Activated effector memory CD4-positive, alpha-beta T cell treated with Interleukin-2 at 50 U/mL for 16 hours (primary cell): ENCODE results near the gene RAD51B.

Experiments
- DNase-seq: peaks from one replicate; pipeline ENCODE4 v3.0.0-alpha.2; 2020

Gene RAD51B

GRCh38 chr14:68477461-68478085 lies 658.0 kb downstream of the RAD51B start:
- DNase-seq, result no peak

GRCh38 chr14:68479247-68479646 lies 659.7 kb downstream of the RAD51B start:
- no peak for DNase-seq

GRCh38 chr14:68482018-68482417 lies 662.4 kb downstream of the RAD51B start:
- DNase-seq, result no peak

- no peak for DNase-seq
Observed at GRCh38 chr14:68482772-68483395, 663.3 kb downstream of the RAD51B start.

- no peak for DNase-seq
Observed at GRCh38 chr14:68486033-68486732, 666.6 kb downstream of the RAD51B start.

GRCh38 chr14:68486809-68487208 lies 667.2 kb downstream of the RAD51B start:
- no peak for DNase-seq

GRCh38 chr14:68487805-68488590 lies 668.4 kb downstream of the RAD51B start:
- no peak for DNase-seq

- DNase-seq, result no peak
Observed at GRCh38 chr14:68491793-68492192, 672.2 kb downstream of the RAD51B start.

- DNase-seq, result no peak
Observed at GRCh38 chr14:68492381-68493151, 673.0 kb downstream of the RAD51B start.

- DNase-seq, result no peak
Observed at GRCh38 chr14:68493152-68493911, 673.8 kb downstream of the RAD51B start.

- no peak for DNase-seq
Observed at GRCh38 chr14:68495101-68496039, 675.8 kb downstream of the RAD51B start.

GRCh38 chr14:68497011-68497410 lies 677.4 kb downstream of the RAD51B start:
- no peak for DNase-seq

- DNase-seq, result no peak
Observed at GRCh38 chr14:68499451-68499850, 679.9 kb downstream of the RAD51B start.

GRCh38 chr14:68501171-68501570 lies 681.6 kb downstream of the RAD51B start:
- no peak for DNase-seq

GRCh38 chr14:68501614-68502052 lies 682.1 kb downstream of the RAD51B start:
- no peak for DNase-seq

GRCh38 chr14:68502230-68502629 lies 682.7 kb downstream of the RAD51B start:
- no peak for DNase-seq

- DNase-seq, result no peak
Observed at GRCh38 chr14:68503186-68503825, 683.7 kb downstream of the RAD51B start.

- no peak for DNase-seq
Observed at GRCh38 chr14:68504861-68505260, 685.3 kb downstream of the RAD51B start.

GRCh38 chr14:68506021-68506644 lies 686.6 kb downstream of the RAD51B start:
- DNase-seq, result no peak
